ENCODE data around the gene CDC42BPA.

CDC42BPA gene

GRCh38 chr1:227318016-227318852 lies at the start of gene CDC42BPA:
CDC42BPA (minus strand) TSS chr1:227318492; CDS start chr1:227317182, 1,310 bp downstream.
- Histone ChIP-seq H3K9ac (ENCODE audit: low read length) (peak within 1 kb of the TSS; percentile 94), H3K4me3 (ENCODE audit: low read length) (peak within 1 kb of the TSS; percentile 33), H3K9me3 (ENCODE audit: control insufficient read depth, low read length) (no peaks in the 10 kb centered on the region), H3K27me3 (ENCODE audit: control insufficient read depth, insufficient read depth, low read length) (no peaks in the 10 kb centered on the region), H3K36me3 (ENCODE audit: control insufficient read depth, insufficient read depth, low read length) (no peaks in the 10 kb centered on the region), H3K4me1 (ENCODE audit: control insufficient read depth, insufficient read depth, low read length) (peaks cover 36% of the 10 kb centered on the region)

- Histone ChIP-seq H3K36me3 (ENCODE audit: control insufficient read depth, insufficient read depth, low read length) (no peaks in the 10 kb centered on the region), H3K4me1 (ENCODE audit: control insufficient read depth, insufficient read depth, low read length) (peaks cover 41% of the 10 kb centered on the region), H3K9me3 (ENCODE audit: control insufficient read depth, low read length) (no peaks in the 10 kb centered on the region)
These were observed 49.7 kb upstream of the CDC42BPA start for GRCh38 chr1:227368009-227368408.

GRCh38 chr1:227365473-227366431 lies 47.5 kb upstream of the CDC42BPA start:
- no peak overlapping the region for H3K4me3 ChIP-seq (ENCODE audit: low read length)
- H3K9me3 ChIP-seq (ENCODE audit: control insufficient read depth, low read length): no peaks in the 10 kb centered on the region
- peaks cover 21% of the 10 kb centered on the region for H3K4me1 ChIP-seq (ENCODE audit: control insufficient read depth, insufficient read depth, low read length)
- H3K27me3 ChIP-seq (ENCODE audit: control insufficient read depth, insufficient read depth, low read length): no peaks in the 10 kb centered on the region
- no peaks in the 10 kb centered on the region for H3K36me3 ChIP-seq (ENCODE audit: control insufficient read depth, insufficient read depth, low read length)
- no peak overlapping the region for H3K9ac ChIP-seq (ENCODE audit: low read length)

More at GRCh38 chr1:227368009-227368408, 49.7 kb upstream of the CDC42BPA start:
- H3K27me3 ChIP-seq (ENCODE audit: control insufficient read depth, insufficient read depth, low read length): no peaks in the 10 kb centered on the region
- no peak overlapping the region for H3K4me3 ChIP-seq (ENCODE audit: low read length)
- H3K9ac ChIP-seq (ENCODE audit: low read length): no peak overlapping the region

GRCh38 chr1:227364657-227365056 lies 46.4 kb upstream of the CDC42BPA start:
- Histone ChIP-seq H3K4me1 (ENCODE audit: control insufficient read depth, insufficient read depth, low read length) (peaks cover 10% of the 10 kb centered on the region), H3K27me3 (ENCODE audit: control insufficient read depth, insufficient read depth, low read length) (no peaks in the 10 kb centered on the region), H3K9ac (ENCODE audit: low read length) (no peak overlapping the region), H3K36me3 (ENCODE audit: control insufficient read depth, insufficient read depth, low read length) (no peaks in the 10 kb centered on the region), H3K4me3 (ENCODE audit: low read length) (no peak overlapping the region), H3K9me3 (ENCODE audit: control insufficient read depth, low read length) (no peaks in the 10 kb centered on the region)

- Histone ChIP-seq H3K4me3 (ENCODE audit: low read length) (no peak overlapping the region), H3K4me1 (ENCODE audit: control insufficient read depth, insufficient read depth, low read length) (peaks cover 2% of the 10 kb centered on the region), H3K27me3 (ENCODE audit: control insufficient read depth, insufficient read depth, low read length) (no peaks in the 10 kb centered on the region), H3K9me3 (ENCODE audit: control insufficient read depth, low read length) (no peaks in the 10 kb centered on the region), H3K9ac (ENCODE audit: low read length) (no peak overlapping the region), H3K36me3 (ENCODE audit: control insufficient read depth, insufficient read depth, low read length) (no peaks in the 10 kb centered on the region)
These were observed 45.5 kb upstream of the CDC42BPA start for GRCh38 chr1:227363825-227364224.

- peaks cover 11% of the 10 kb centered on the region for H3K4me1 ChIP-seq (ENCODE audit: control insufficient read depth, insufficient read depth, low read length)
- no peak overlapping the region for H3K9ac ChIP-seq (ENCODE audit: low read length)
- no peaks in the 10 kb centered on the region for H3K27me3 ChIP-seq (ENCODE audit: control insufficient read depth, insufficient read depth, low read length)
- H3K36me3 ChIP-seq (ENCODE audit: control insufficient read depth, insufficient read depth, low read length): no peaks in the 10 kb centered on the region
- H3K9me3 ChIP-seq (ENCODE audit: control insufficient read depth, low read length): no peaks in the 10 kb centered on the region
- H3K4me3 ChIP-seq (ENCODE audit: low read length): no peak overlapping the region
These were observed 43.7 kb upstream of the CDC42BPA start for GRCh38 chr1:227362039-227362438.

GRCh38 chr1:227357927-227358302 lies 39.6 kb upstream of the CDC42BPA start:
- Histone ChIP-seq H3K4me3 (ENCODE audit: low read length) (no peak overlapping the region), H3K27me3 (ENCODE audit: control insufficient read depth, insufficient read depth, low read length) (no peaks in the 10 kb centered on the region), H3K9ac (ENCODE audit: low read length) (no peak overlapping the region), H3K9me3 (ENCODE audit: control insufficient read depth, low read length) (no peaks in the 10 kb centered on the region), H3K4me1 (ENCODE audit: control insufficient read depth, insufficient read depth, low read length) (peaks cover 18% of the 10 kb centered on the region), H3K36me3 (ENCODE audit: control insufficient read depth, insufficient read depth, low read length) (no peaks in the 10 kb centered on the region)

- Histone ChIP-seq H3K9me3 (ENCODE audit: control insufficient read depth, low read length) (no peaks in the 10 kb centered on the region), H3K4me1 (ENCODE audit: control insufficient read depth, insufficient read depth, low read length) (peaks cover 18% of the 10 kb centered on the region), H3K4me3 (ENCODE audit: low read length) (peak overlapping the region; percentile 14), H3K36me3 (ENCODE audit: control insufficient read depth, insufficient read depth, low read length) (no peaks in the 10 kb centered on the region), H3K9ac (ENCODE audit: low read length) (no peak overlapping the region), H3K27me3 (ENCODE audit: control insufficient read depth, insufficient read depth, low read length) (no peaks in the 10 kb centered on the region)
These were observed 39.1 kb upstream of the CDC42BPA start for GRCh38 chr1:227357171-227357926.

- no peaks in the 10 kb centered on the region for H3K9me3 ChIP-seq (ENCODE audit: control insufficient read depth, low read length)
- peaks cover 18% of the 10 kb centered on the region for H3K4me1 ChIP-seq (ENCODE audit: control insufficient read depth, insufficient read depth, low read length)
- no peaks in the 10 kb centered on the region for H3K36me3 ChIP-seq (ENCODE audit: control insufficient read depth, insufficient read depth, low read length)
- H3K4me3 ChIP-seq (ENCODE audit: low read length): no peak overlapping the region
- no peak overlapping the region for H3K9ac ChIP-seq (ENCODE audit: low read length)
- H3K27me3 ChIP-seq (ENCODE audit: control insufficient read depth, insufficient read depth, low read length): no peaks in the 10 kb centered on the region
These were observed 38.4 kb upstream of the CDC42BPA start for GRCh38 chr1:227356620-227357146.

GRCh38 chr1:227355542-227356245 lies 37.4 kb upstream of the CDC42BPA start:
- Histone ChIP-seq H3K9me3 (ENCODE audit: control insufficient read depth, low read length) (no peaks in the 10 kb centered on the region), H3K4me3 (ENCODE audit: low read length) (no peak overlapping the region), H3K9ac (ENCODE audit: low read length) (no peak overlapping the region), H3K27me3 (ENCODE audit: control insufficient read depth, insufficient read depth, low read length) (no peaks in the 10 kb centered on the region), H3K4me1 (ENCODE audit: control insufficient read depth, insufficient read depth, low read length) (peaks cover 18% of the 10 kb centered on the region), H3K36me3 (ENCODE audit: control insufficient read depth, insufficient read depth, low read length) (no peaks in the 10 kb centered on the region)

- H3K9ac ChIP-seq (ENCODE audit: low read length): no peak overlapping the region
These were observed 34.9 kb upstream of the CDC42BPA start for GRCh38 chr1:227353186-227353585.

More at GRCh38 chr1:227353186-227353585, 34.9 kb upstream of the CDC42BPA start:
- no peaks in the 10 kb centered on the region for H3K9me3 ChIP-seq (ENCODE audit: control insufficient read depth, low read length)
- no peak overlapping the region for H3K4me3 ChIP-seq (ENCODE audit: low read length)
- H3K27me3 ChIP-seq (ENCODE audit: control insufficient read depth, insufficient read depth, low read length): no peaks in the 10 kb centered on the region
- peaks cover 18% of the 10 kb centered on the region for H3K4me1 ChIP-seq (ENCODE audit: control insufficient read depth, insufficient read depth, low read length)
- H3K36me3 ChIP-seq (ENCODE audit: control insufficient read depth, insufficient read depth, low read length): no peaks in the 10 kb centered on the region

Data from mucosa of stomach (tissue), 1 donor.